ENCODE measurements around the gene C19orf47.

The C19orf47 gene

DNA sequence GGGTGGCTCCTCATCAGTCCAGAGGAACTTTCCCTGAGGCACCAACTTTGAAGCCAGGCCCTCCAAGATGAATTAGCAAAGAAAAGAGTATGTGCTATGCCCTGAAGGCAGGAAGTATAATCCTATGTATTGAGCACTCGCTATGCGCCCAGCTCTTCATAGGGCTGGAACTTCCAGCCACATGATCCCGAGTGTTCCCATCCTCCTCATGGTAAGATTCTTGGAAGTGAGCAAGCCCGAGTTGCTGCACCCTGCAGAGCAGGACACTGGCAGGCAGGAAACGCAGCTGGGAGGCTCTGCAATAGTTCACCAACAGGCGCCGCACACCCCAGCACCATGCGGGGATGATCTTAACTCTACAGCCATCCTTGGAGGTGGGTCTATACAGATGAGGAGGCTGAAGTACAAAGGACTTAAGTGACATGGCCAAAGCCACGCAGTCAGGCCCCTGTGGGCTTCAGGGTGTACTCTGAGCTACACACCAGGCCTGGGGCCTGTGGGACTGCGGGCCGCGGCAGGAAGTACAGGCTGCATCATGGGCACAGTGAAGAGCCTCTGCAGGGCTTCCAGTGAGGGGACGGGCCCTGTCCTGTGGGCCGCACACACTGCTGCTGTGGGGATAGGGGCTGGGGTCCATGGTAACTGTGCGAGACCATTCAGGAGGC is 25.1 kb downstream of the C19orf47 start:
- H3K4me3 ChIP-seq, result no peak overlapping the region
- no peak for DNase-seq (ENCODE audit: low spot score)
- no peak for TF ChIP-seq CTCF (IDR thresholded peaks at IDR 0.05)
- H3K27ac ChIP-seq, result no peak overlapping the region

DNA sequence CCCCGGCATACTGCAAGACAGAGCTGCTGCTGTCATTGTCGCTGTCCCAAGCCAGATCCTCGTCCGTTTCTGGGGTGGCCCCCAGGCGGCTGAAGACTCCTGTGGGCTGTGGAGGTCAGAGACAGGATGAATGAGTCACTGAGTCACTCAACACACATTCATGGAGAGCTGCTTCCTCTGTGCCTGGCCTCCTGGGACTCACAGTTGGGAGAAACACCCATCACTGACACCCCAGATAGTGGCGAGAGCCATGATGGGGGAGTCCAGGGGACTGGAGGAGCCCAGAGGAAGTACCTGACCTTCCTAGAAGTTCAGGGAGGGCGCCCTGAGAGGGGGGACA is 26.0 kb downstream of the C19orf47 start:
- no peak for DNase-seq (ENCODE audit: low spot score)
- Histone ChIP-seq H3K4me3 (no peak overlapping the region), H3K27ac (no peak overlapping the region)
- no peak for TF ChIP-seq CTCF (IDR thresholded peaks at IDR 0.05)

- no peak for TF ChIP-seq CTCF (IDR thresholded peaks at IDR 0.05)
- no peak overlapping the region for H3K27ac ChIP-seq
- H3K4me3 ChIP-seq, result no peak overlapping the region
- no peak for DNase-seq (ENCODE audit: low spot score)
These were observed 26.5 kb downstream of the C19orf47 start for GRCh38 chr19:40321566-40322270.

GRCh38 chr19:40321076-40321475 is 27.1 kb downstream of the C19orf47 start:
- H3K4me3 ChIP-seq, result no peak overlapping the region
- H3K27ac ChIP-seq, result no peak overlapping the region
- no peak for TF ChIP-seq CTCF (IDR thresholded peaks at IDR 0.05)
- no peak for DNase-seq (ENCODE audit: low spot score)

- DNase-seq (ENCODE audit: low spot score), result no peak
- Histone ChIP-seq H3K27ac (no peak overlapping the region), H3K4me3 (no peak overlapping the region)
- no peak for TF ChIP-seq CTCF (IDR thresholded peaks at IDR 0.05)
These were observed 27.6 kb downstream of the C19orf47 start for GRCh38 chr19:40320558-40320935.

DNA sequence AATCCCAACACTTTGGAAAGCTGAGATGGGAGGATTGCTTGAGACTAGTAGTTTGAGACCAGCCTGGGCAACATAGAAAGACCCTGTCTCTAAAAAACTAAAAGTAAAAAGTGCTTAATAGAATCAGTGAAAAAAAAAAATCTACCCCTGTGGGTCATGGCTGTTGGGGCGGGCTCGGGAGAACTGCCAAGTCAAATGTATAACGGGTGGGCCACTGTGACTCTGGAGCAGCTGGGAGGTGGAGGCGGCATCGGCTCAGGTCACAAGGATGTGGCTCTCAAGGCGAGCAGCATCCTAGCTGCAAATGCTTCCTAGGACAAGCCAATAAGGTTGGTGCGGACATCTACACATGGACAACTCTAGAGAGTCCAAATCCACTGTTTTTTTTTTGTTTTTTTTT is 30.9 kb downstream of the C19orf47 start:
- no peak for DNase-seq (ENCODE audit: low spot score)
- H3K27ac ChIP-seq, result no peak overlapping the region
- TF ChIP-seq CTCF (IDR thresholded peaks at IDR 0.05), result no peak
- H3K4me3 ChIP-seq, result no peak overlapping the region

DNA sequence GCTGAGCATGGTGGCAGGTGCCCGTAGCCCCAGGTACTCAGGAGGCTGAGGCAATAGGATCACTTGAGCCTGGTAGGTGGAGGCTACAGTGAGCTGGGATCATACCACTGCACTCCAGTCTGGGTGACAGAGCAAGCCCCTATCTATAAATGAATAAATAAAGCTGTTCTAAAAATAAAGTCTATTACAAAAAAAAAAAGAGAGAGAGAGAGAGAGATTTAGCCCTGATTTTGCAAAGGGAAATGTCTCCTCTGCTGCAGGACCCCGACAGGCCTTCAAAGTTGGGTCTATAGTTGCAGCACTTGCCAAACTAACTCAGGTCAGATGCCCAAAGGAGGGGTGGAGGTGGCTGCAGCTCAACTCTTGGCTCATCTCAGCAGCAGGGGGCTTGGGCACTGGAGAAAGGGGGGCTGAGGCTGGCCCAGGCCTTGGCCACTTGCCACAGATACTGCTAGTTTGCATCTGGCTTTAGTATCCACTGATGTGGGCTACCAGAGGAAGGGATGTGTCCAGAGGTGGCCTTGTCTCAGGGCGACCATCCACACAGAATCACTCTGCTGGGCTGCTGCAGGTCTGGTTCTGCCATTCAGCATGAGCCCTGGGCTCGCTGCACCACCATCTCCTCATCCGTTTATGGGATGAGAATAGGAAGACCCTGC is 32.3 kb downstream of the C19orf47 start:
- no peak for TF ChIP-seq CTCF (IDR thresholded peaks at IDR 0.05)
- no peak overlapping the region for H3K27ac ChIP-seq
- DNase-seq (ENCODE audit: low spot score), result no peak
- H3K4me3 ChIP-seq, result no peak overlapping the region
